HAP-1 (cell line): ENCODE measurements around the gene CDCP2.

Experiments used
- DNase-seq, 2 experiments: peaks; one replicate each; pipeline ENCODE4 v3.0.0-alpha.2; 2016 to 2020; ENCODE audit warnings: low spot score in 2 of 2
- H3K27me3 ChIP-seq: fragments of 250-450 bp; sonication (Bioruptor Pico); 2 replicates; pipeline ENCODE4 v1.5.1; 2020; ENCODE audit warnings: low read depth, mild to moderate bottlenecking, moderate library complexity
- H3K36me3 ChIP-seq: fragments of 250-450 bp; sonication (Bioruptor Pico); replicated peaks from 2 replicates; pipeline ENCODE4 v1.5.1; 2020; ENCODE audit warnings: mild to moderate bottlenecking
- H3K4me1 ChIP-seq: fragments of 250-450 bp; sonication (Bioruptor Pico); 2 replicates; pipeline ENCODE4 v1.5.1; 2020; ENCODE audit warnings: mild to moderate bottlenecking
- H3K4me3 ChIP-seq: fragments of 250-450 bp; sonication (Bioruptor Pico); 2 replicates; pipeline ENCODE4 v1.5.1; 2020; ENCODE audit warnings: mild to moderate bottlenecking, moderate library complexity
- H3K9me3 ChIP-seq: fragments of 250-450 bp; sonication (Bioruptor Pico); 2 replicates; pipeline ENCODE4 v1.5.1; 2020; ENCODE audit warnings: mild to moderate bottlenecking, moderate library complexity
- in situ Hi-C: fragments of 300-500 bp; cut with MboI; formaldehyde crosslinking; loops from 3 replicates; pipeline ENCODE4 v1.14.3; 2020; ENCODE audit warnings: low sequenced_read_pairs, inconsistent platforms, mixed read lengths

CDCP2 gene

GRCh38 chr1:54122135-54122751 is 30.6 kb downstream of the CDCP2 start:
- no peaks in the 10 kb centered on the region for H3K9me3 ChIP-seq
- peaks cover 3% of the 10 kb centered on the region for H3K4me1 ChIP-seq
- no peaks in the 10 kb centered on the region for H3K36me3 ChIP-seq
- DNase-seq = no peak
- no peaks in the 10 kb centered on the region for H3K27me3 ChIP-seq
- H3K4me3 ChIP-seq = no peak overlapping the region
- in situ Hi-C loops = no loop called here

GRCh38 chr1:54121482-54122134 is 31.2 kb downstream of the CDCP2 start:
- in situ Hi-C loops = no loop called here

GRCh38 chr1:54120698-54121481 is 31.9 kb downstream of the CDCP2 start:
- Histone ChIP-seq H3K36me3 (no peaks in the 10 kb centered on the region), H3K4me3 (no peak overlapping the region), H3K9me3 (no peaks in the 10 kb centered on the region), H3K27me3 (no peaks in the 10 kb centered on the region), H3K4me1 (peaks cover 3% of the 10 kb centered on the region)
- in situ Hi-C loops = no loop called here
- DNase-seq = no peak

More at GRCh38 chr1:54121482-54122134, 31.2 kb downstream of the CDCP2 start:
- H3K4me1 ChIP-seq = peaks cover 3% of the 10 kb centered on the region
- H3K9me3 ChIP-seq = no peaks in the 10 kb centered on the region
- no peaks in the 10 kb centered on the region for H3K27me3 ChIP-seq
- no peaks in the 10 kb centered on the region for H3K36me3 ChIP-seq
- H3K4me3 ChIP-seq = no peak overlapping the region
- DNase-seq = peak; percentile 68 to 92

- H3K9me3 ChIP-seq = no peaks in the 10 kb centered on the region
- no peaks in the 10 kb centered on the region for H3K27me3 ChIP-seq
- in situ Hi-C loops = no loop called here
- peaks cover 3% of the 10 kb centered on the region for H3K4me1 ChIP-seq
- no peaks in the 10 kb centered on the region for H3K36me3 ChIP-seq
- no peak for DNase-seq
- H3K4me3 ChIP-seq = no peak overlapping the region
Measured at GRCh38 chr1:54120018-54120697, 32.6 kb downstream of the CDCP2 start.

GRCh38 chr1:54118704-54119103 is 34.1 kb downstream of the CDCP2 start:
- Histone ChIP-seq H3K36me3 (no peaks in the 10 kb centered on the region), H3K4me3 (no peak overlapping the region), H3K27me3 (no peaks in the 10 kb centered on the region), H3K9me3 (no peaks in the 10 kb centered on the region), H3K4me1 (peaks cover 3% of the 10 kb centered on the region)
- in situ Hi-C loops = no loop called here
- DNase-seq = no peak

GRCh38 chr1:54117815-54118563 is 34.8 kb downstream of the CDCP2 start:
- DNase-seq = no peak
- Histone ChIP-seq H3K27me3 (no peaks in the 10 kb centered on the region), H3K9me3 (no peaks in the 10 kb centered on the region), H3K4me3 (no peak overlapping the region), H3K36me3 (no peaks in the 10 kb centered on the region), H3K4me1 (peaks cover 3% of the 10 kb centered on the region)
- in situ Hi-C loops = no loop called here

- no peak overlapping the region for H3K4me3 ChIP-seq
- H3K9me3 ChIP-seq = no peaks in the 10 kb centered on the region
- in situ Hi-C loops = no loop called here
- no peaks in the 10 kb centered on the region for H3K27me3 ChIP-seq
- H3K36me3 ChIP-seq = no peaks in the 10 kb centered on the region
- no peaks in the 10 kb centered on the region for H3K4me1 ChIP-seq
- DNase-seq = no peak
Measured at GRCh38 chr1:54115520-54115919, 37.3 kb downstream of the CDCP2 start.

- no peak overlapping the region for H3K4me3 ChIP-seq
- in situ Hi-C loops = no loop called here
- H3K36me3 ChIP-seq = no peaks in the 10 kb centered on the region
- no peak for DNase-seq
- no peaks in the 10 kb centered on the region for H3K27me3 ChIP-seq
- no peaks in the 10 kb centered on the region for H3K9me3 ChIP-seq
- no peaks in the 10 kb centered on the region for H3K4me1 ChIP-seq
Measured at GRCh38 chr1:54114955-54115354, 37.8 kb downstream of the CDCP2 start.

- Histone ChIP-seq H3K4me1 (no peaks in the 10 kb centered on the region), H3K36me3 (no peaks in the 10 kb centered on the region), H3K4me3 (no peak overlapping the region), H3K9me3 (no peaks in the 10 kb centered on the region), H3K27me3 (no peaks in the 10 kb centered on the region)
- no peak for DNase-seq
- in situ Hi-C loops = no loop called here
Measured at GRCh38 chr1:54114001-54114400, 38.8 kb downstream of the CDCP2 start.

- H3K4me3 ChIP-seq = no peak overlapping the region
- in situ Hi-C loops = no loop called here
- no peaks in the 10 kb centered on the region for H3K9me3 ChIP-seq
- H3K4me1 ChIP-seq = no peaks in the 10 kb centered on the region
- no peaks in the 10 kb centered on the region for H3K27me3 ChIP-seq
- no peaks in the 10 kb centered on the region for H3K36me3 ChIP-seq
- DNase-seq = no peak
Measured at GRCh38 chr1:54112705-54113368, 40.0 kb downstream of the CDCP2 start.

GRCh38 chr1:54112027-54112426 is 40.8 kb downstream of the CDCP2 start:
- no peak for DNase-seq
- no peaks in the 10 kb centered on the region for H3K36me3 ChIP-seq
- in situ Hi-C loops = no loop called here
- H3K27me3 ChIP-seq = no peaks in the 10 kb centered on the region
- H3K9me3 ChIP-seq = no peaks in the 10 kb centered on the region
- H3K4me1 ChIP-seq = no peaks in the 10 kb centered on the region
- no peak overlapping the region for H3K4me3 ChIP-seq

GRCh38 chr1:54111624-54112023 is 41.2 kb downstream of the CDCP2 start:
- Histone ChIP-seq H3K36me3 (no peaks in the 10 kb centered on the region), H3K9me3 (no peaks in the 10 kb centered on the region), H3K4me1 (no peaks in the 10 kb centered on the region), H3K27me3 (no peaks in the 10 kb centered on the region), H3K4me3 (no peak overlapping the region)
- in situ Hi-C loops = no loop called here
- no peak for DNase-seq

GRCh38 chr1:54110996-54111395 is 41.8 kb downstream of the CDCP2 start:
- no peaks in the 10 kb centered on the region for H3K27me3 ChIP-seq
- no peak for DNase-seq
- H3K4me1 ChIP-seq = peaks cover 2% of the 10 kb centered on the region
- no peaks in the 10 kb centered on the region for H3K9me3 ChIP-seq
- in situ Hi-C loops = no loop called here
- no peaks in the 10 kb centered on the region for H3K36me3 ChIP-seq
- no peak overlapping the region for H3K4me3 ChIP-seq
